SK-N-SH treated with all-trans-retinoic acid at 6 μM for 48 hours (cell line): ENCODE results near the gene MBD3L3.
A peak's percentile ranks its signal among the peaks of the same experiment; 100 is the strongest.

Experiments used
- ATAC-seq: fragments of 200-7000 bp; cut with Tn5 transposase; 3 replicates; pipeline ENCODE4 v1.9.1; 2020; ENCODE audit warnings: mild to moderate bottlenecking, moderate library complexity
- ARNTL ChIP-seq: fragments of 450-650 bp; formaldehyde crosslinking; IDR thresholded peaks from 2 replicates; pipeline ENCODE4 v1.5.0; 2020; ENCODE audit warnings: low read depth, mild to moderate bottlenecking, moderate library complexity, borderline replicate concordance
- BACH2 ChIP-seq: fragments of 250-450 bp; sonication (Bioruptor Pico); IDR thresholded peaks from 2 replicates; pipeline ENCODE4 v1.9.0; 2021; ENCODE audit warnings: mild to moderate bottlenecking, borderline replicate concordance
- CSDC2 ChIP-seq: fragments of 250-450 bp; sonication (Bioruptor Pico); IDR thresholded peaks from 2 replicates; pipeline ENCODE4 v1.5.0; 2020; ENCODE audit warnings: mild to moderate bottlenecking, moderate library complexity
- ESRRG ChIP-seq: fragments of 250-450 bp; sonication (Bioruptor Pico); IDR thresholded peaks from 2 replicates; pipeline ENCODE4 v1.6.1; 2021; ENCODE audit warnings: mild to moderate bottlenecking
- GLIS3 ChIP-seq: fragments of 250-450 bp; sonication (Bioruptor Pico); IDR thresholded peaks from 2 replicates; pipeline ENCODE4 v1.5.0; 2020; ENCODE audit warnings: mild to moderate bottlenecking, moderate library complexity
- ISL1 ChIP-seq: fragments of 250-450 bp; sonication (Bioruptor Pico); IDR thresholded peaks from 2 replicates; pipeline ENCODE4 v2.1.2; 2022; ENCODE audit warnings: mild to moderate bottlenecking, moderate library complexity
- OSR1 ChIP-seq: fragments of 250-450 bp; sonication (Bioruptor Pico); IDR thresholded peaks from 2 replicates; pipeline ENCODE4 v1.8.0; 2022; ENCODE audit warnings: moderate library complexity, mild to moderate bottlenecking, inconsistent platforms
- PPARA ChIP-seq: fragments of 250-450 bp; sonication (Bioruptor Pico); IDR thresholded peaks from 2 replicates; pipeline ENCODE4 v1.5.0; 2020; ENCODE audit warnings: mild to moderate bottlenecking, borderline replicate concordance
- RARB ChIP-seq: fragments of 250-450 bp; sonication (Bioruptor Pico); IDR thresholded peaks from 2 replicates; pipeline ENCODE4 v1.8.0; 2021; ENCODE audit warnings: mild to moderate bottlenecking, moderate library complexity
- SNAI2 ChIP-seq: fragments of 250-450 bp; sonication (Bioruptor Pico); IDR thresholded peaks from 2 replicates; pipeline ENCODE4 v1.5.0; 2020; ENCODE audit warnings: mild to moderate bottlenecking, moderate library complexity
- TCF4 ChIP-seq: fragments of 250-450 bp; sonication (Bioruptor Pico); IDR thresholded peaks from 2 replicates; pipeline ENCODE4 v1.8.0; 2021; ENCODE audit warnings: mild to moderate bottlenecking, moderate library complexity, borderline replicate concordance
- TOX ChIP-seq: fragments of 250-450 bp; sonication (Bioruptor Pico); IDR thresholded peaks from 2 replicates; pipeline ENCODE4 v1.8.0; 2021; ENCODE audit warnings: mild to moderate bottlenecking, moderate library complexity, borderline replicate concordance
- ZC3H10 ChIP-seq: fragments of 250-450 bp; sonication (Bioruptor Pico); IDR thresholded peaks from 2 replicates; pipeline ENCODE4 v1.5.1; 2021; ENCODE audit warnings: mild to moderate bottlenecking, moderate library complexity
- ZFP3 ChIP-seq: fragments of 250-450 bp; sonication (Bioruptor Pico); IDR thresholded peaks from 2 replicates; pipeline ENCODE4 v1.5.0; 2020; ENCODE audit warnings: mild to moderate bottlenecking, moderate library complexity
- ZFP30 ChIP-seq: fragments of 450-650 bp; formaldehyde crosslinking; IDR thresholded peaks from 2 replicates; pipeline ENCODE4 v1.5.0; 2022; ENCODE audit warnings: mild to moderate bottlenecking, moderate library complexity
- ZNF565 ChIP-seq: fragments of 450-650 bp; formaldehyde crosslinking; conservative IDR thresholded peaks from 2 replicates; pipeline ENCODE4 v1.5.0; 2020; ENCODE audit warnings: low read depth, mild to moderate bottlenecking, moderate library complexity
- ZNF70 ChIP-seq: fragments of 450-650 bp; formaldehyde crosslinking; IDR thresholded peaks from 2 replicates; pipeline ENCODE4 v1.5.0; 2020; ENCODE audit warnings: mild to moderate bottlenecking, moderate library complexity
- TF ChIP-seq, protein P1 (sequence below): fragments of 250-450 bp; sonication (Bioruptor Pico); IDR thresholded peaks from 2 replicates; pipeline ENCODE4 v1.5.1; 2021; ENCODE audit warnings: mild to moderate bottlenecking, moderate library complexity
- TF ChIP-seq, protein P2 (sequence below): fragments of 250-450 bp; sonication (Bioruptor Pico); IDR thresholded peaks from 2 replicates; pipeline ENCODE4 v1.5.0; 2020; ENCODE audit warnings: mild to moderate bottlenecking, moderate library complexity
- TF ChIP-seq, protein P3 (sequence below): fragments of 250-450 bp; sonication (Bioruptor Pico); IDR thresholded peaks from 2 replicates; pipeline ENCODE4 v1.8.0; 2021; ENCODE audit warnings: low read depth, mild to moderate bottlenecking, moderate library complexity, borderline replicate concordance
- TF ChIP-seq, protein P4 (sequence below): fragments of 250-450 bp; sonication (Bioruptor Pico); IDR thresholded peaks from 2 replicates; pipeline ENCODE4 v1.8.0; 2020; ENCODE audit warnings: mild to moderate bottlenecking, moderate library complexity, borderline replicate concordance

Gene MBD3L3

DNA sequence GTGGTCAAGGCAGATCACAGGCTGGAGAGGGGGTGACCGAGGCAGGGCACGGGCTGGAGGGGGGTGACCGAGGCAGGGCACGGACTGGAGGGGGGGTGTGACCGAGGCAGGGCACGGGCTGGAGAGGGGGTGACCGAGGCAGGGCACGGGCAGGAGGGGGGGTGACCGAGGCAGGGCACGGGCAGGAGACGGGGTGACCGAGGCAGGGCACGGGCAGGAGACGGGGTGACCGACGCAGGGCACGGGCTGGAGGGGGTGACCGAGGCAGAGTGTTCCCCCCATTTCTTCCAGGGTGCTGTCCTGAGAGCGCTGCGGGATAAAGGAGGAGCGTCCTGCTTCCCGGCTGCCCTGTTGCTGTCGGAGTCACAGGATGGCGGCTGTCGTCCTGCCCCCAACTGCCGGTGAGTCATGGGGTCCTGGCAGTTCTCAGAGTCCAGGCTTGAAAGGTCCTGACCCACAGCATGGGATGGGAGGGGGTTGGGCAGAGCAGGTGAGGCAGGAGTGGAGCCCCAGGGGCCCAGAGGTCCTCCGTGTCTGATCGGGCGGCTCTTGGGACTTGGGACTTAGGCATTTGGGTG is 16.3 kb upstream of the MBD3L3 start:
- no peak for ATAC-seq
- no peak for TF ChIP-seq ZNF70 (CRISPR knock-in tag)
- TF ChIP-seq CSDC2 (CRISPR knock-in tag) = no peak
- TF ChIP-seq OSR1 = no peak

DNA sequence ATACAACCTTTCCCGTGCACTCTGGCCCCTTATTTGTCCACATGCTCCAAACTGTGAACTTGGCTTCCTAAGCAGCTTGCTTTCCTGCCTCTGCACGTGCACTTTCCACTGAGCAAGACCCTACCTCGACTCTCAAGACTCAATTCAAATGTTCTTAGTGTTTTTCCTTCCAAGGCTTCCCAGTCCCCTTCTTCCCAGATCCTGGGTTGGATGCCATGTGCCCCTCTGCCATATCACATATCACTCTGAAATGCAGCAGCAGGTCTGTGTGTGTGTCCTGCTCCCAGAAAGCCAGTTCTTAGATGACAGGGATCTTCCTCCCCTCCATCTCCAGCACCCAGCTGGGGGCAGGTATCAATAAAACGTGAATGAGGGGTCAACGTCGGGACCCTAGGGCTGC is 14.1 kb upstream of the MBD3L3 start:
- ATAC-seq = no peak
- TF ChIP-seq ZFP30 (CRISPR knock-in tag) (no peak), PPARA (no peak), ZNF70 (CRISPR knock-in tag) (no peak), CSDC2 (CRISPR knock-in tag) (no peak), RARB (CRISPR knock-in tag) (no peak), SNAI2 (CRISPR knock-in tag) (no peak), ZFP3 (CRISPR knock-in tag) (no peak), ZNF565 (CRISPR knock-in tag) (no peak), OSR1 (no peak), GLIS3 (CRISPR knock-in tag) (no peak), ARNTL (CRISPR knock-in tag) (no peak), ZC3H10 (no peak), ESRRG (CRISPR knock-in tag) (no peak), TCF4 (CRISPR knock-in tag) (no peak), ISL1 (CRISPR knock-in tag) (no peak), TOX (CRISPR knock-in tag) (no peak)
- TF ChIP-seq, protein P1, sequence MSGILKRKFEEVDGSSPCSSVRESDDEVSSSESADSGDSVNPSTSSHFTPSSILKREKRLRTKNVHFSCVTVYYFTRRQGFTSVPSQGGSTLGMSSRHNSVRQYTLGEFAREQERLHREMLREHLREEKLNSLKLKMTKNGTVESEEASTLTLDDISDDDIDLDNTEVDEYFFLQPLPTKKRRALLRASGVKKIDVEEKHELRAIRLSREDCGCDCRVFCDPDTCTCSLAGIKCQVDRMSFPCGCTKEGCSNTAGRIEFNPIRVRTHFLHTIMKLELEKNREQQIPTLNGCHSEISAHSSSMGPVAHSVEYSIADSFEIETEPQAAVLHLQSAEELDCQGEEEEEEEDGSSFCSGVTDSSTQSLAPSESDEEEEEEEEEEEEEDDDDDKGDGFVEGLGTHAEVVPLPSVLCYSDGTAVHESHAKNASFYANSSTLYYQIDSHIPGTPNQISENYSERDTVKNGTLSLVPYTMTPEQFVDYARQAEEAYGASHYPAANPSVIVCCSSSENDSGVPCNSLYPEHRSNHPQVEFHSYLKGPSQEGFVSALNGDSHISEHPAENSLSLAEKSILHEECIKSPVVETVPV (CRISPR knock-in tag) = no peak
- TF ChIP-seq, protein P2, sequence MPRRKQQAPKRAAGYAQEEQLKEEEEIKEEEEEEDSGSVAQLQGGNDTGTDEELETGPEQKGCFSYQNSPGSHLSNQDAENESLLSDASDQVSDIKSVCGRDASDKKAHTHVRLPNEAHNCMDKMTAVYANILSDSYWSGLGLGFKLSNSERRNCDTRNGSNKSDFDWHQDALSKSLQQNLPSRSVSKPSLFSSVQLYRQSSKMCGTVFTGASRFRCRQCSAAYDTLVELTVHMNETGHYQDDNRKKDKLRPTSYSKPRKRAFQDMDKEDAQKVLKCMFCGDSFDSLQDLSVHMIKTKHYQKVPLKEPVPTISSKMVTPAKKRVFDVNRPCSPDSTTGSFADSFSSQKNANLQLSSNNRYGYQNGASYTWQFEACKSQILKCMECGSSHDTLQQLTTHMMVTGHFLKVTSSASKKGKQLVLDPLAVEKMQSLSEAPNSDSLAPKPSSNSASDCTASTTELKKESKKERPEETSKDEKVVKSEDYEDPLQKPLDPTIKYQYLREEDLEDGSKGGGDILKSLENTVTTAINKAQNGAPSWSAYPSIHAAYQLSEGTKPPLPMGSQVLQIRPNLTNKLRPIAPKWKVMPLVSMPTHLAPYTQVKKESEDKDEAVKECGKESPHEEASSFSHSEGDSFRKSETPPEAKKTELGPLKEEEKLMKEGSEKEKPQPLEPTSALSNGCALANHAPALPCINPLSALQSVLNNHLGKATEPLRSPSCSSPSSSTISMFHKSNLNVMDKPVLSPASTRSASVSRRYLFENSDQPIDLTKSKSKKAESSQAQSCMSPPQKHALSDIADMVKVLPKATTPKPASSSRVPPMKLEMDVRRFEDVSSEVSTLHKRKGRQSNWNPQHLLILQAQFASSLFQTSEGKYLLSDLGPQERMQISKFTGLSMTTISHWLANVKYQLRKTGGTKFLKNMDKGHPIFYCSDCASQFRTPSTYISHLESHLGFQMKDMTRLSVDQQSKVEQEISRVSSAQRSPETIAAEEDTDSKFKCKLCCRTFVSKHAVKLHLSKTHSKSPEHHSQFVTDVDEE (CRISPR knock-in tag) = no peak
- TF ChIP-seq, protein P3, sequence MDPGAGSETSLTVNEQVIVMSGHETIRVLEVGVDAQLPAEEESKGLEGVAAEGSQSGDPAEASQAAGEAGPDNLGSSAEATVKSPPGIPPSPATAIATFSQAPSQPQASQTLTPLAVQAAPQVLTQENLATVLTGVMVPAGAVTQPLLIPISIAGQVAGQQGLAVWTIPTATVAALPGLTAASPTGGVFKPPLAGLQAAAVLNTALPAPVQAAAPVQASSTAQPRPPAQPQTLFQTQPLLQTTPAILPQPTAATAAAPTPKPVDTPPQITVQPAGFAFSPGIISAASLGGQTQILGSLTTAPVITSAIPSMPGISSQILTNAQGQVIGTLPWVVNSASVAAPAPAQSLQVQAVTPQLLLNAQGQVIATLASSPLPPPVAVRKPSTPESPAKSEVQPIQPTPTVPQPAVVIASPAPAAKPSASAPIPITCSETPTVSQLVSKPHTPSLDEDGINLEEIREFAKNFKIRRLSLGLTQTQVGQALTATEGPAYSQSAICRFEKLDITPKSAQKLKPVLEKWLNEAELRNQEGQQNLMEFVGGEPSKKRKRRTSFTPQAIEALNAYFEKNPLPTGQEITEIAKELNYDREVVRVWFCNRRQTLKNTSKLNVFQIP (CRISPR knock-in tag) = no peak

DNA sequence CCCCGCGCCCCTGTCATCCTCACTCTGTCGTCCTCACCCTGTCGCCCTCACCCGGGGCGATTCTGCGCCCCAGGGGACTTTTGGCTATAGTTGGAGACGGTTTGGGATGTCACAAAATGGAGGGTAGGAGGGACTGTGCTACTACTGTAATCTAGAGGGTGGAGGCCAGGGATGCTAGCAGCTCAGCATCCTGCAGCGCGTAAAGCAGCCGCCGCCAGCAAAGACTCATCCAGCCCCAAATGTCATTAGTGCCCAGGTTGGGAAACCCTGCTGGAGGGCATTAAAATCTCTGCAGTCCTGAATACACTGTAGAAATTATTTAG is 11.4 kb upstream of the MBD3L3 start:
- TF ChIP-seq TOX (CRISPR knock-in tag) (no peak), PPARA (no peak), RARB (CRISPR knock-in tag) (no peak), ZFP30 (CRISPR knock-in tag) (no peak), ZC3H10 (no peak), ESRRG (CRISPR knock-in tag) (no peak), ISL1 (CRISPR knock-in tag) (no peak), BACH2 (CRISPR knock-in tag) (no peak), ZNF565 (CRISPR knock-in tag) (no peak), ARNTL (CRISPR knock-in tag) (no peak)
- TF ChIP-seq, protein P4, sequence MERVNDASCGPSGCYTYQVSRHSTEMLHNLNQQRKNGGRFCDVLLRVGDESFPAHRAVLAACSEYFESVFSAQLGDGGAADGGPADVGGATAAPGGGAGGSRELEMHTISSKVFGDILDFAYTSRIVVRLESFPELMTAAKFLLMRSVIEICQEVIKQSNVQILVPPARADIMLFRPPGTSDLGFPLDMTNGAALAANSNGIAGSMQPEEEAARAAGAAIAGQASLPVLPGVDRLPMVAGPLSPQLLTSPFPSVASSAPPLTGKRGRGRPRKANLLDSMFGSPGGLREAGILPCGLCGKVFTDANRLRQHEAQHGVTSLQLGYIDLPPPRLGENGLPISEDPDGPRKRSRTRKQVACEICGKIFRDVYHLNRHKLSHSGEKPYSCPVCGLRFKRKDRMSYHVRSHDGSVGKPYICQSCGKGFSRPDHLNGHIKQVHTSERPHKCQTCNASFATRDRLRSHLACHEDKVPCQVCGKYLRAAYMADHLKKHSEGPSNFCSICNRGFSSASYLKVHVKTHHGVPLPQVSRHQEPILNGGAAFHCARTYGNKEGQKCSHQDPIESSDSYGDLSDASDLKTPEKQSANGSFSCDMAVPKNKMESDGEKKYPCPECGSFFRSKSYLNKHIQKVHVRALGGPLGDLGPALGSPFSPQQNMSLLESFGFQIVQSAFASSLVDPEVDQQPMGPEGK (CRISPR knock-in tag) = no peak
- TF ChIP-seq, protein P2 (CRISPR knock-in tag) = no peak
- TF ChIP-seq, protein P1 (CRISPR knock-in tag) = no peak
- ATAC-seq = peak; percentile 40
